HepG2 (cell line): ENCODE data around the gene TUSC7. TPM values are rescaled to one million over a fixed set of nuclear protein-coding genes. Genes with fewer than 3 reads are reported as not detected.

Experiments used
- ATAC-seq: fragments of 200-7000 bp; cut with Tn5 transposase; 3 replicates; pipeline ENCODE4 v1.9.1; 2020; ENCODE audit warnings: mild to moderate bottlenecking, moderate library complexity
- BruUV-seq: library from RNA; stranded (reverse); fragments of 400-500 nt; replicated peaks from 2 replicates; lab custom pipeline; 2021; lab: Mats Ljungman, UMichigan
- CTCF ChIA-PET: fragments of 300-600 bp; formaldehyde crosslinking; extraction: SDS; loops from one replicate; lab custom pipeline; 2021; ENCODE audit warnings: low total read pairs, inconsistent platforms, low intra/inter-chr PET ratio; lab: Yijun Ruan, JAX
- POLR2A ChIA-PET: fragments of 350-600 bp; sonication (Branson Sonifier 250); formaldehyde crosslinking; loops from one replicate; lab custom pipeline; 2020; ENCODE audit warnings: antibody characterized with exemption, inconsistent platforms; lab: Yijun Ruan, JAX
- DNase-seq: peaks from one replicate; pipeline ENCODE4 v3.0.0-alpha.2; 2015; ENCODE audit warnings: low spot score
- FAIRE-seq: peaks from 3 replicates; lab custom pipeline; 2011; peaks lifted over from hg19 to GRCh38; lab: Jason Lieb, UNC
- H2AFZ ChIP-seq: one replicate; pipeline ENCODE4 v1.6.1; 2011; ENCODE audit warnings: low read length, inconsistent platforms
- H3K27ac ChIP-seq: fragments of 300-600 bp; 3 replicates; pipeline ENCODE4 v1.8.0; 2011; ENCODE audit warnings: mixed run types, mild to moderate bottlenecking, mixed read lengths, low read length, inconsistent platforms; ENCODE audit not compliant: insufficient read depth; ENCODE audit errors: extremely low read length
- H3K27me3 ChIP-seq, 2 experiments: fragments of 200-600 bp in 1 of 2; 2 replicates in 1 of 2; 3 replicates in 1 of 2; pipeline versions ENCODE4 v1.6.0 to v1.8.0; 2011; ENCODE audit warnings: low read length in 2 of 2, mild to moderate bottlenecking in 2 of 2, moderate library complexity in 2 of 2, inconsistent platforms in 1 of 2; ENCODE audit not compliant: insufficient read depth in 2 of 2, control insufficient read depth in 1 of 2
- H3K36me3 ChIP-seq, 2 experiments: fragments of 200-600 bp in 1 of 2; replicated peaks in 1 of 2; 2 replicates in 1 of 2; 3 replicates in 1 of 2; pipeline versions ENCODE4 v1.5.1 to v1.8.0; 2011; ENCODE audit warnings: low read length in 2 of 2, inconsistent platforms in 1 of 2; ENCODE audit not compliant: insufficient read depth in 2 of 2, control insufficient read depth in 1 of 2
- H3K4me1 ChIP-seq: 2 replicates; pipeline ENCODE4 v1.5.1; 2012; ENCODE audit warnings: low read length, inconsistent platforms; ENCODE audit not compliant: insufficient read depth
- H3K4me2 ChIP-seq: 2 replicates; pipeline ENCODE4 v1.6.0; 2011; ENCODE audit warnings: low read depth, low read length, inconsistent platforms
- H3K4me3 ChIP-seq, 3 experiments: fragments of 200-600 bp in 1 of 3; sonication (generic), shearing (Covaris generic) in 1 of 3; replicated peaks in 1 of 3; 2 replicates each; pipeline ENCODE4 v1.5.1; 2011 to 2016; ENCODE audit warnings: low read length in 3 of 3, inconsistent platforms in 2 of 3, low read depth in 2 of 3, mild to moderate bottlenecking in 2 of 3, control low read depth in 1 of 3, mixed read lengths in 1 of 3; ENCODE audit not compliant: insufficient read depth in 1 of 3
- H3K79me2 ChIP-seq: one replicate; pipeline ENCODE4 v1.6.1; 2011; ENCODE audit warnings: low read length, inconsistent platforms; ENCODE audit not compliant: insufficient read depth
- H3K9ac ChIP-seq: 2 replicates; pipeline ENCODE4 v1.6.0; 2011; ENCODE audit warnings: mild to moderate bottlenecking, low read depth, low read length, inconsistent platforms; ENCODE audit not compliant: insufficient read depth
- H3K9me3 ChIP-seq: 2 replicates; pipeline ENCODE4 v1.5.1; 2012; ENCODE audit warnings: mild to moderate bottlenecking, low read length
- H4K20me1 ChIP-seq: 2 replicates; pipeline ENCODE4 v1.6.0; 2011; ENCODE audit warnings: inconsistent platforms, mild to moderate bottlenecking, low read length, moderate library complexity; ENCODE audit not compliant: insufficient read depth
- AGO2 ChIP-seq: fragments of 200-400 bp; formaldehyde crosslinking; optimal IDR thresholded peaks from 2 replicates; pipeline ENCODE3; 2017; ENCODE audit warnings: mild to moderate bottlenecking, low read depth, low read length, moderate library complexity
- DRAP1 ChIP-seq: IDR thresholded peaks from 2 replicates; pipeline ENCODE4 v1.6.1; 2016; ENCODE audit warnings: missing genetic modification reagents, missing compliant biosample characterization
- GATAD1 ChIP-seq: IDR thresholded peaks from 2 replicates; pipeline ENCODE4 v1.6.1; 2016; ENCODE audit warnings: missing genetic modification reagents, missing compliant biosample characterization
- GTF2F1 ChIP-seq: fragments of 150-350 bp; IDR thresholded peaks from 2 replicates; pipeline ENCODE4 v1.6.1; 2014; ENCODE audit warnings: low read length
- IRF9 ChIP-seq: sonication (generic); formaldehyde crosslinking; IDR thresholded peaks from 2 replicates; pipeline ENCODE4 v1.8.0; 2022; ENCODE audit warnings: missing genetic modification reagents, mild to moderate bottlenecking, borderline replicate concordance
- MZF1 ChIP-seq: sonication (generic); formaldehyde crosslinking; IDR thresholded peaks from 2 replicates; pipeline ENCODE4 v1.8.1; 2023; ENCODE audit warnings: mild to moderate bottlenecking, missing genetic modification reagents, borderline replicate concordance
- PCBP2 ChIP-seq: fragments of 200-400 bp; formaldehyde crosslinking; optimal IDR thresholded peaks from 2 replicates; pipeline ENCODE3; 2018; ENCODE audit warnings: low read length, low read depth; ENCODE audit not compliant: poor library complexity, severe bottlenecking
- SOX5 ChIP-seq: IDR thresholded peaks from 2 replicates; pipeline ENCODE4 v1.6.1; 2016; ENCODE audit warnings: borderline replicate concordance
- ZNF230 ChIP-seq: sonication (generic); formaldehyde crosslinking; IDR thresholded peaks from 2 replicates; pipeline ENCODE4 v1.4.0; 2020; ENCODE audit warnings: mild to moderate bottlenecking, missing genetic modification reagents
- ZNF335 ChIP-seq: sonication (generic); formaldehyde crosslinking; IDR thresholded peaks from 2 replicates; pipeline ENCODE4 v1.4.0; 2020; ENCODE audit warnings: missing genetic modification reagents
- ZNF460 ChIP-seq: sonication (generic); formaldehyde crosslinking; IDR thresholded peaks from 2 replicates; pipeline ENCODE4 v1.5.1; 2020; ENCODE audit warnings: missing genetic modification reagents, mild to moderate bottlenecking, borderline replicate concordance
- ZNF580 ChIP-seq: IDR thresholded peaks from 2 replicates; pipeline ENCODE4 v1.6.1; 2016; ENCODE audit warnings: low read depth, borderline replicate concordance
- ZNF616 ChIP-seq: sonication (generic); formaldehyde crosslinking; IDR thresholded peaks from 2 replicates; pipeline ENCODE4 v1.5.0; 2020; ENCODE audit warnings: low read depth, mild to moderate bottlenecking, missing genetic modification reagents
- ZNF713 ChIP-seq: sonication (generic); formaldehyde crosslinking; IDR thresholded peaks from 2 replicates; pipeline ENCODE4 v1.4.0; 2020; ENCODE audit warnings: mild to moderate bottlenecking, missing genetic modification reagents
- WGBS: methylation state at CpG from one replicate; pipeline ENCODE4 v1.1.6; 2017; ENCODE audit warnings: low lambda C conversion rate; 5-methylcytosine and 5-hydroxymethylcytosine counted together
- in situ Hi-C: cut with HindIII; loops from 2 replicates; pipeline ENCODE4 v1.10.0; 2017; ENCODE audit warnings: low pct_unique_long_range_greater_than_20kb; ENCODE audit not compliant: extremely low pct_ligation_motif_present
- intact Hi-C: fragments of 100-400 bp; cut with micrococcal nuclease; formaldehyde crosslinking; loops from one replicate; pipeline ENCODE4 v1.10.0; 2022; ENCODE audit not compliant: unreplicated experiment
- polyA plus RNA-seq, 8 experiments: library from polyadenylated mRNA; depleted of rRNA in 3 of 8; stranded (reverse) in 7 of 8; unstranded in 1 of 8; fragments of >200 nt; fragmentation: Illumina TruSeq in 4 of 8; extraction: Trizol in 4 of 8; gene quantifications; 2 replicates each; pipeline versions ENCODE4 v1.2.1 to v1.2.3, GENCODE V29; 2011 to 2016; ENCODE audit warnings: low read depth in 4 of 8, missing spikeins in 1 of 8, mixed read lengths in 1 of 8; ENCODE audit not compliant: insufficient read depth in 1 of 8
- total RNA-seq, 5 experiments: library from RNA; depleted of rRNA; stranded (reverse); fragments of >200 nt; fragmentation: Illumina TruSeq; extraction: Trizol; gene quantifications; 2 replicates each; pipeline ENCODE4 v1.2.3, GENCODE V29; 2016; ENCODE audit warnings: low read depth in 1 of 5
- TF ChIP-seq, protein P1 (sequence below): sonication (generic); formaldehyde crosslinking; IDR thresholded peaks from 2 replicates; pipeline ENCODE4 v1.5.0; 2020; ENCODE audit warnings: missing genetic modification reagents, mild to moderate bottlenecking, borderline replicate concordance
- TF ChIP-seq, protein P2 (sequence below): IDR thresholded peaks from 2 replicates; pipeline ENCODE4 v1.6.1; 2018; ENCODE audit warnings: missing genetic modification reagents
- TF ChIP-seq, protein P3 (sequence below): sonication (generic); formaldehyde crosslinking; IDR thresholded peaks from 2 replicates; pipeline ENCODE4 v1.4.0; 2020; ENCODE audit warnings: missing genetic modification reagents

Gene TUSC7
- total and polyA plus RNA-seq, 2 of the 13 experiments (the other 11 are each of a cell fraction or from before 2014, with no cell fraction given) = not detected

DNA sequence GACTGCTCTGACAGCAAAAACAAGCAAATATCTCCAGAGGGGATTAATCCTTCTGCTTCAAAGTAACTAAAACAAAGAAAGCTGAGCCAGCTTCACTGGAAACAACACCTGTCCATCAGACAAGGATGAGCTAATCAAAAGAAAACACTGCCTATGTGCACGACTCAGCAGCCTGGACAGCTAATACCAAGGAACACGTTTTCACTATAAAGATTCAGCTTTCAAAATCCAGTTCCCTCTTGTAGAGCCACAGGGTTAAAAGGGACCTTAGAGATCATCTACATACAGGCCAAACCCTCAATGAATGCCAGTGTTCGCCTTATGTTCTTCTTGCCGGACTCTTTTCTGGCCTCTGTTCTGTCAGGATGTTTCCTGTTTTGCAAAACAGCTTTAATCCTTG is 6.9 kb downstream of the TUSC7 start:
- FAIRE-seq (no peak), ATAC-seq (no peak), DNase-seq (no peak)
- H2AFZ ChIP-seq = no peak overlapping the region
- no peaks in the 10 kb centered on the region for H4K20me1 ChIP-seq
- no peaks in the 10 kb centered on the region for H3K36me3 ChIP-seq
- intact Hi-C loops = no loop called here
- 2% methylated on average over 4 of the region's 4 CpGs for WGBS
- H3K79me2 ChIP-seq = no peaks in the 10 kb centered on the region
- in situ Hi-C loops = no loop called here
- H3K4me1 ChIP-seq = no peaks in the 10 kb centered on the region
- no peak overlapping the region for H3K9ac ChIP-seq
- H3K27me3 ChIP-seq = no peaks in the 10 kb centered on the region
- no TSS peak for BruUV-seq
- TF ChIP-seq SOX5 (CRISPR knock-in tag) (no peak), ZNF713 (CRISPR knock-in tag) (no peak), ZNF580 (CRISPR knock-in tag) (no peak), DRAP1 (no peak), ZNF230 (CRISPR knock-in tag) (no peak), AGO2 (no peak), GATAD1 (CRISPR knock-in tag) (no peak), ZNF616 (CRISPR knock-in tag) (no peak), IRF9 (CRISPR knock-in tag) (no peak), GTF2F1 (no peak), ZNF335 (CRISPR knock-in tag) (no peak), MZF1 (CRISPR knock-in tag) (no peak), ZNF460 (CRISPR knock-in tag) (no peak), PCBP2 (no peak)
- TF ChIP-seq, protein P1, sequence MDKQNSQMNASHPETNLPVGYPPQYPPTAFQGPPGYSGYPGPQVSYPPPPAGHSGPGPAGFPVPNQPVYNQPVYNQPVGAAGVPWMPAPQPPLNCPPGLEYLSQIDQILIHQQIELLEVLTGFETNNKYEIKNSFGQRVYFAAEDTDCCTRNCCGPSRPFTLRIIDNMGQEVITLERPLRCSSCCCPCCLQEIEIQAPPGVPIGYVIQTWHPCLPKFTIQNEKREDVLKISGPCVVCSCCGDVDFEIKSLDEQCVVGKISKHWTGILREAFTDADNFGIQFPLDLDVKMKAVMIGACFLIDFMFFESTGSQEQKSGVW (CRISPR knock-in tag) = no peak
- TF ChIP-seq, protein P2, sequence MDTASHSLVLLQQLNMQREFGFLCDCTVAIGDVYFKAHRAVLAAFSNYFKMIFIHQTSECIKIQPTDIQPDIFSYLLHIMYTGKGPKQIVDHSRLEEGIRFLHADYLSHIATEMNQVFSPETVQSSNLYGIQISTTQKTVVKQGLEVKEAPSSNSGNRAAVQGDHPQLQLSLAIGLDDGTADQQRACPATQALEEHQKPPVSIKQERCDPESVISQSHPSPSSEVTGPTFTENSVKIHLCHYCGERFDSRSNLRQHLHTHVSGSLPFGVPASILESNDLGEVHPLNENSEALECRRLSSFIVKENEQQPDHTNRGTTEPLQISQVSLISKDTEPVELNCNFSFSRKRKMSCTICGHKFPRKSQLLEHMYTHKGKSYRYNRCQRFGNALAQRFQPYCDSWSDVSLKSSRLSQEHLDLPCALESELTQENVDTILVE (CRISPR knock-in tag) = no peak
- TF ChIP-seq, protein P3, sequence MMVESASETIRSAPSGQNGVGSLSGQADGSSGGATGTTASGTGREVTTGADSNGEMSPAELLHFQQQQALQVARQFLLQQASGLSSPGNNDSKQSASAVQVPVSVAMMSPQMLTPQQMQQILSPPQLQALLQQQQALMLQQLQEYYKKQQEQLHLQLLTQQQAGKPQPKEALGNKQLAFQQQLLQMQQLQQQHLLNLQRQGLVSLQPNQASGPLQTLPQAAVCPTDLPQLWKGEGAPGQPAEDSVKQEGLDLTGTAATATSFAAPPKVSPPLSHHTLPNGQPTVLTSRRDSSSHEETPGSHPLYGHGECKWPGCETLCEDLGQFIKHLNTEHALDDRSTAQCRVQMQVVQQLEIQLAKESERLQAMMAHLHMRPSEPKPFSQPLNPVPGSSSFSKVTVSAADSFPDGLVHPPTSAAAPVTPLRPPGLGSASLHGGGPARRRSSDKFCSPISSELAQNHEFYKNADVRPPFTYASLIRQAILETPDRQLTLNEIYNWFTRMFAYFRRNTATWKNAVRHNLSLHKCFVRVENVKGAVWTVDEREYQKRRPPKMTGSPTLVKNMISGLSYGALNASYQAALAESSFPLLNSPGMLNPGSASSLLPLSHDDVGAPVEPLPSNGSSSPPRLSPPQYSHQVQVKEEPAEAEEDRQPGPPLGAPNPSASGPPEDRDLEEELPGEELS (CRISPR knock-in tag) = no peak
- ChIA-PET CTCF (no interaction called here), POLR2A (no interaction called here)
- H3K9me3 ChIP-seq = no peaks in the 10 kb centered on the region
- H3K4me3 ChIP-seq = no peak overlapping the region
- no peak overlapping the region for H3K27ac ChIP-seq
- H3K4me2 ChIP-seq = no peak overlapping the region
